Kidney (tissue), 14 donors: ENCODE measurements around the gene TDRD12. TPM values are rescaled to one million over a fixed set of nuclear protein-coding genes. Genes with fewer than 3 reads are reported as not detected.

Experiments used
- DNase-seq, 5 donors: peaks; one replicate each; pipeline ENCODE4 v3.0.0-alpha.2; 2013 to 2020
- FAIRE-seq: peaks from 2 replicates; lab custom pipeline; 2012; peaks lifted over from hg19 to GRCh38; lab: Jason Lieb, UNC
- H3K27ac ChIP-seq, 2 donors: one replicate each; pipeline ENCODE4 v1.7.0; 2013; ENCODE audit warnings: low read depth in 2 of 2, low read length in 2 of 2, inconsistent platforms in 1 of 2
- H3K27me3 ChIP-seq: one replicate; pipeline ENCODE4 v1.7.1; 2013; ENCODE audit warnings: low read length, inconsistent platforms; ENCODE audit not compliant: control insufficient read depth, insufficient read depth
- H3K36me3 ChIP-seq, 3 donors: one replicate each; pipeline versions ENCODE4 v1.7.0 to v1.7.1; 2013; ENCODE audit warnings: low read length in 3 of 3, control low read depth in 1 of 3, inconsistent platforms in 1 of 3; ENCODE audit not compliant: insufficient read depth in 3 of 3, control insufficient read depth in 2 of 3
- H3K4me1 ChIP-seq, 3 donors: one replicate each; pipeline versions ENCODE4 v1.7.0 to v1.7.1; 2013; ENCODE audit warnings: low read length in 3 of 3, inconsistent platforms in 1 of 3, low read depth in 1 of 3; ENCODE audit not compliant: control insufficient read depth in 2 of 3, insufficient read depth in 2 of 3
- H3K4me3 ChIP-seq, 3 donors: one replicate each; pipeline versions ENCODE4 v1.7.0 to v1.8.1; 2013; ENCODE audit warnings: low read length in 3 of 3, control low read depth in 1 of 3, inconsistent platforms in 1 of 3
- H3K9ac ChIP-seq, 3 donors: one replicate each; pipeline versions ENCODE4 v1.7.0 to v1.7.1; 2013; ENCODE audit warnings: low read length in 3 of 3, control low read depth in 1 of 3, inconsistent platforms in 1 of 3
- H3K9me3 ChIP-seq, 3 donors: one replicate each; pipeline versions ENCODE4 v1.7.0 to v1.7.1; 2013; ENCODE audit warnings: low read length in 3 of 3, control low read depth in 1 of 3, inconsistent platforms in 1 of 3; ENCODE audit not compliant: control insufficient read depth in 2 of 3, insufficient read depth in 1 of 3
- intact Hi-C: fragments of 100-400 bp; cut with DNase I; formaldehyde crosslinking; loops from one replicate; pipeline ENCODE4 v1.11.1; 2022
- polyA plus RNA-seq: library from polyadenylated mRNA; stranded (reverse); fragments of 350-450 nt; fragmentation: Illumina TruSeq; extraction: RNeasy Lipid Tissue Mini Kit (QIAGEN cat#74804); gene quantifications from one replicate; pipeline ENCODE4 v1.2.3, GENCODE V29; 2014; ENCODE audit warnings: low read depth, low replicate concordance; ENCODE audit not compliant: insufficient read depth
- total RNA-seq: library from RNA; stranded (reverse); fragmentation: NEBNext Ultra II Directional; extraction: Animal tissue kit (Norgen Biotek cat#: 25700); gene quantifications from one replicate; pipeline ENCODE4 v1.2.1, GENCODE V29; 2021
- TF ChIP-seq, protein P1 (sequence below): IDR thresholded peaks from 3 replicates; pipeline ENCODE4 v1.5.1; 2012; ENCODE audit warnings: mild to moderate bottlenecking, moderate library complexity, borderline replicate concordance; ENCODE audit not compliant: insufficient read depth; ENCODE audit errors: extremely low read depth
- donor health status: control.
- donor health status: control.
- donor health status: control.
- donor health status: control.
- donor health status: control.
- donor health status: DM: yes; HTN: yes; CAD: no.
- donor health status: Normal renal cell carcinoma (clear cell type).

TDRD12 gene
- total and polyA plus RNA-seq, 2 donors from 2014 or later = 0.38 TPM; not detected in 1

DNA sequence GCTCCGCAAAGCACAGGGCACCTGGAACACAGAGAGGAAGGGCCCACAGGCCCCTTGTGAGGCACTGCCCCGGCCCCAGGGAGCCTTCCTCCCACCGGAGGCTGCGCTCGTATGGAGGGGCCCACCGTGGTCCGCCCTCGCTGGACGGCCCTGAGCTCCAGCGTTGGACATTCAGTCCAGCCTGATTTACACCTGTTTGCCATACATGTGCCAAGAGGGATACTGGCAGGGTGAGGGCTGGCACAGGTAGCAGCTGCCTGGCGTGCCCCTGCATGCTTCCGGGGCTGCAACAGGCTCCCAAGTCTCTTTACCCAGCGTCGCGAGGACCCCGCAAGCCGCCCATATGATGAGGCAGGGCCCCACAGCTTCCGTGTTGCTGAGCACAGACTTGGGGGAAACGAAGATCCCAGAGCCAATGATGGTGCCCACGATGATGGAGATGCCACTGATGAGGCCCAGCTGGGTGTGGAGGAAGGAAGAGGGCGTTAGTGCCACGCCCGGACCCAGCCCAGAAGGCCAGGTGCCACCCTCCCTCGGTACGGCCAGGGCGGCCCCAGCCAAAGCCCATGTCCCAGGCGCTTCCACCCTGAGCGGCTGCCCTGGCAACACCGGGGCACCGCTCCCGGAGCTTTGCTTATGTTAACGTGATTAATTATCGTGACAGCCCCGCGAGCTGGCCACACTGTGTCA lies 144.9 kb downstream of the TDRD12 start:
- intact Hi-C loops = no loop called here
- Histone ChIP-seq H3K4me1 (no peaks in the 10 kb centered on the region), H3K27me3 (no peaks in the 10 kb centered on the region), H3K27ac (no peak overlapping the region), H3K9me3 (no peaks in the 10 kb centered on the region), H3K36me3 (no peaks in the 10 kb centered on the region), H3K9ac (no peak overlapping the region), H3K4me3 (no peak overlapping the region)
- DNase-seq (no peak), FAIRE-seq (no peak)
- TF ChIP-seq, protein P1, sequence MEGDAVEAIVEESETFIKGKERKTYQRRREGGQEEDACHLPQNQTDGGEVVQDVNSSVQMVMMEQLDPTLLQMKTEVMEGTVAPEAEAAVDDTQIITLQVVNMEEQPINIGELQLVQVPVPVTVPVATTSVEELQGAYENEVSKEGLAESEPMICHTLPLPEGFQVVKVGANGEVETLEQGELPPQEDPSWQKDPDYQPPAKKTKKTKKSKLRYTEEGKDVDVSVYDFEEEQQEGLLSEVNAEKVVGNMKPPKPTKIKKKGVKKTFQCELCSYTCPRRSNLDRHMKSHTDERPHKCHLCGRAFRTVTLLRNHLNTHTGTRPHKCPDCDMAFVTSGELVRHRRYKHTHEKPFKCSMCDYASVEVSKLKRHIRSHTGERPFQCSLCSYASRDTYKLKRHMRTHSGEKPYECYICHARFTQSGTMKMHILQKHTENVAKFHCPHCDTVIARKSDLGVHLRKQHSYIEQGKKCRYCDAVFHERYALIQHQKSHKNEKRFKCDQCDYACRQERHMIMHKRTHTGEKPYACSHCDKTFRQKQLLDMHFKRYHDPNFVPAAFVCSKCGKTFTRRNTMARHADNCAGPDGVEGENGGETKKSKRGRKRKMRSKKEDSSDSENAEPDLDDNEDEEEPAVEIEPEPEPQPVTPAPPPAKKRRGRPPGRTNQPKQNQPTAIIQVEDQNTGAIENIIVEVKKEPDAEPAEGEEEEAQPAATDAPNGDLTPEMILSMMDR = no peak

DNA sequence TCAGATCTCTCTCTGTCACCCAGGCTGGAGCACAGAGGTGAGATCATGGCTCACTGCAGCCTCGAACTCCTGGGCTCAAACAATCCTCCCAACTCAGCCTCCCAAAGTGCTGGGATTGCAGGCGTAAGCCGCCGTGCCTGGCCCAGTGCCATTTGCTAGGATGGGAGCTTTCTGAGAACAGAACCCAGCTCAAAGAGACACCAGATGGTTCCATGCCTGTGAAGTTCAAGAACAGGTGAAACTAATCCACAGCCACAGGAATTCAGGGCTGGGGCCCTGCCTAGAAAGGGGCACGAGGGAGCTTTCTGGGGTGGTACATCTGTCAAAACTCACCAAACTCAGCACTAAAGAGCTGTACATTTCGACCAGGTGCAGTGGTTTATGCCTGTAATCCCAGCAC lies 145.8 kb downstream of the TDRD12 start:
- no peak for DNase-seq
- FAIRE-seq = no peak
- intact Hi-C loops = no loop called here
- Histone ChIP-seq H3K27me3 (no peaks in the 10 kb centered on the region), H3K9me3 (no peaks in the 10 kb centered on the region), H3K36me3 (no peaks in the 10 kb centered on the region), H3K4me1 (peaks cover 0 to 4% (median 0%) of the 10 kb centered on the region in 3 donors), H3K9ac (no peak overlapping the region), H3K4me3 (no peak overlapping the region), H3K27ac (no peak overlapping the region)
- TF ChIP-seq, protein P1 = no peak

DNA sequence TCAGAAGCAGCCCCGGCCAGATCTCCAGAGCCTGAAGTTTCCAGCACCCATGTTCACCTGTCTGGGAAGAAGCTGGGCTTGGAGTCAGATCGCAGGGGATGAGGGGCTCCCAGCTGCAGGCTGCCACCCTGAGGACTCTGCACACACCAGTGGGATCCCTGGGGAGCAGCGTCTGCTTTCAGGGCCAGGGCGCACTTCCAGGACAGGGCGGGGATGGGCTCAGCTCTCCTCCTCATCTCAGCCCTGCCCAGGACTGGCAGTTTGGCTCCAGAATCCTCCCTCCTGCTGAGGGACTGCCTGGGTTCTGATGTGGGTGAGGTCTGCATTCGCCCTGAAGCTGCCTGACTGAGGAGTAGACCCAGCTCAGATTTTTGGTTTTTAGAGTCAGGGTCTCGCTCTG lies 146.5 kb downstream of the TDRD12 start:
- Histone ChIP-seq H3K36me3 (no peaks in the 10 kb centered on the region), H3K4me1 (peaks cover 0 to 8% (median 0%) of the 10 kb centered on the region in 3 donors), H3K27ac (no peak overlapping the region), H3K27me3 (no peaks in the 10 kb centered on the region), H3K4me3 (peak overlapping the region in 1 of 3 donors; percentile 53), H3K9ac (no peak overlapping the region), H3K9me3 (no peaks in the 10 kb centered on the region)
- TF ChIP-seq, protein P1 = no peak
- no peak for DNase-seq
- FAIRE-seq = no peak
- intact Hi-C loops = no loop called here
